Stimulated activated CD4-positive, alpha-beta T cell treated with anti-CD3 and anti-CD28 coated beads, TNF-alpha, amount 100 ng/mL, for 24 hours (primary cell): ENCODE data around the gene KCTD1.

ENCODE experiments used
- DNase-seq, 3 experiments: peaks; one replicate each; pipeline ENCODE4 v3.0.0-alpha.2; 2020; ENCODE audit warnings: low read depth in 3 of 3

KCTD1 gene

GRCh38 chr18:26429535-26430226 lies 118.7 kb downstream of the KCTD1 start:
- no peak for DNase-seq

- no peak for DNase-seq
These were observed 123.2 kb downstream of the KCTD1 start for GRCh38 chr18:26425148-26425531.

GRCh38 chr18:26424428-26425147 lies 123.8 kb downstream of the KCTD1 start:
- no peak for DNase-seq

- DNase-seq = no peak
These were observed 125.7 kb downstream of the KCTD1 start for GRCh38 chr18:26422472-26423162.

- DNase-seq = no peak
These were observed 126.4 kb downstream of the KCTD1 start for GRCh38 chr18:26421931-26422330.

- no peak for DNase-seq
These were observed 126.8 kb downstream of the KCTD1 start for GRCh38 chr18:26421503-26421902.

GRCh38 chr18:26419746-26420145 lies 128.6 kb downstream of the KCTD1 start:
- no peak for DNase-seq

GRCh38 chr18:26418225-26418624 lies 130.1 kb downstream of the KCTD1 start:
- DNase-seq = no peak

GRCh38 chr18:26417190-26417589 lies 131.2 kb downstream of the KCTD1 start:
- DNase-seq = no peak

- DNase-seq = no peak
These were observed 131.7 kb downstream of the KCTD1 start for GRCh38 chr18:26416652-26417150.

- no peak for DNase-seq
These were observed 132.7 kb downstream of the KCTD1 start for GRCh38 chr18:26415631-26416030.

- DNase-seq = no peak
These were observed 133.4 kb downstream of the KCTD1 start for GRCh38 chr18:26414901-26415440.

GRCh38 chr18:26409091-26409490 lies 139.3 kb downstream of the KCTD1 start:
- no peak for DNase-seq

- DNase-seq = no peak
These were observed 140.4 kb downstream of the KCTD1 start for GRCh38 chr18:26407736-26408601.

- DNase-seq = no peak
These were observed 141.4 kb downstream of the KCTD1 start for GRCh38 chr18:26406854-26407517.

GRCh38 chr18:26406324-26406723 lies 142.0 kb downstream of the KCTD1 start:
- no peak for DNase-seq

- DNase-seq = no peak
These were observed 143.1 kb downstream of the KCTD1 start for GRCh38 chr18:26405190-26405801.
